Kidney epithelial cell (primary cell): Measurements from ENCODE around the gene ARHGAP40. TPM values are rescaled to one million over a fixed set of nuclear protein-coding genes. Genes with fewer than 3 reads are reported as not detected.

ENCODE experiments used
- DNase-seq: peaks from one replicate; pipeline ENCODE4 v3.0.0-alpha.2; 2010; ENCODE audit warnings: low read depth
- H3K27me3 ChIP-seq: 2 replicates; pipeline ENCODE4 v1.6.0; 2011; ENCODE audit warnings: low read length; ENCODE audit not compliant: control insufficient read depth, insufficient read depth
- H3K36me3 ChIP-seq: 2 replicates; pipeline ENCODE4 v1.5.1; 2011; ENCODE audit warnings: low read length; ENCODE audit not compliant: control insufficient read depth, insufficient read depth
- H3K4me3 ChIP-seq: 2 replicates; pipeline ENCODE4 v1.5.1; 2011; ENCODE audit warnings: low read depth, mild to moderate bottlenecking, control low read depth, low read length
- total RNA-seq: library from RNA; depleted of rRNA; stranded (reverse); fragments of >200 nt; gene quantifications from 2 replicates; pipeline ENCODE4 v1.2.3, GENCODE V29; 2015
- TF ChIP-seq, protein P1 (sequence below): IDR thresholded peaks from 2 replicates; pipeline ENCODE4 v1.5.1; 2011; ENCODE audit warnings: mild to moderate bottlenecking, moderate library complexity, low read length, control low read depth, inconsistent platforms; ENCODE audit not compliant: insufficient read depth, poor library complexity, severe bottlenecking

ARHGAP40 gene
- total RNA-seq, 1 donor from 2014 or later, result 2.8 TPM

DNA sequence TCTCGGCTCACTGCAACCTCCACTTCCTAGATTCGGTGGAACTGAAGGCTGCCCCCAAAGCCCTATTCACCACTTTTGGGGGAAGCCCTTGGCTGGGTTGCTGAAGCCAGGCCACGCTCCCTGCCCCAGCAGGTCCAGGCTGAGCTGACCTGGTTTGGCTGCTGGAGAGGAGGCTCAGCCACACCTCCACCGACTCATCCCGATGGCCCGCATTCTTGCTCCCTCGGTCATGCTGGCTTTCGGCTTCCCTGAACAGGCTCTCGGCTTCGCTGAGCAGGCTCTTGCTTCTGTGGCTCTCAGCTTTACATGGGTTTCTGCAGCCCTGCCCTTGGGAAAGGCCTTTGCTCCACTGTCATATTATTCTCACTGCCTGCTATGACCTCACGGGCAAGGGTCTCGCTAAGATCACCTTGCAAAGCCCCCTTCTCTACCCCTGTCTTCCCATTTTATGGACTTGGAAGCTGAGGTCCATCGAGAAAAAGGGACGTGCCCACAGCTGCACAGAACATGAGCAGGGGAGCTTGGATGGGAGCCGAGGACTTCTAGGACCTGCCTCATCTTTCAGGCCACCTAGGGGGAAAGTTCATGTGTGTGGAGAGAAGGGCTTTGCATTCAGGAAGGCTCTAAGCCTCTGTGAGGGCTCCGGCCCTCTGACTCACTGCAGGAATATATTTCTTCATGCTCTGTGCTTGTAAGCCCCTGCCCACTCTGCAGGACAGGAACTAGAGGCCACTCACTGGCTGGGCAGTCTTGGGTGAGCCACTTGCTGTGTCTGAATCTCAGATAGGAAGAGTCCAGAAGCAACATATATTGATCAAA is 15.6 kb downstream of the ARHGAP40 start:
- peak; percentile 75 for DNase-seq
- TF ChIP-seq, protein P1, sequence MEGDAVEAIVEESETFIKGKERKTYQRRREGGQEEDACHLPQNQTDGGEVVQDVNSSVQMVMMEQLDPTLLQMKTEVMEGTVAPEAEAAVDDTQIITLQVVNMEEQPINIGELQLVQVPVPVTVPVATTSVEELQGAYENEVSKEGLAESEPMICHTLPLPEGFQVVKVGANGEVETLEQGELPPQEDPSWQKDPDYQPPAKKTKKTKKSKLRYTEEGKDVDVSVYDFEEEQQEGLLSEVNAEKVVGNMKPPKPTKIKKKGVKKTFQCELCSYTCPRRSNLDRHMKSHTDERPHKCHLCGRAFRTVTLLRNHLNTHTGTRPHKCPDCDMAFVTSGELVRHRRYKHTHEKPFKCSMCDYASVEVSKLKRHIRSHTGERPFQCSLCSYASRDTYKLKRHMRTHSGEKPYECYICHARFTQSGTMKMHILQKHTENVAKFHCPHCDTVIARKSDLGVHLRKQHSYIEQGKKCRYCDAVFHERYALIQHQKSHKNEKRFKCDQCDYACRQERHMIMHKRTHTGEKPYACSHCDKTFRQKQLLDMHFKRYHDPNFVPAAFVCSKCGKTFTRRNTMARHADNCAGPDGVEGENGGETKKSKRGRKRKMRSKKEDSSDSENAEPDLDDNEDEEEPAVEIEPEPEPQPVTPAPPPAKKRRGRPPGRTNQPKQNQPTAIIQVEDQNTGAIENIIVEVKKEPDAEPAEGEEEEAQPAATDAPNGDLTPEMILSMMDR, result no peak
- H3K4me3 ChIP-seq, result no peak overlapping the region
- H3K27me3 ChIP-seq, result no peaks in the 10 kb centered on the region
- H3K36me3 ChIP-seq, result no peaks in the 10 kb centered on the region

DNA sequence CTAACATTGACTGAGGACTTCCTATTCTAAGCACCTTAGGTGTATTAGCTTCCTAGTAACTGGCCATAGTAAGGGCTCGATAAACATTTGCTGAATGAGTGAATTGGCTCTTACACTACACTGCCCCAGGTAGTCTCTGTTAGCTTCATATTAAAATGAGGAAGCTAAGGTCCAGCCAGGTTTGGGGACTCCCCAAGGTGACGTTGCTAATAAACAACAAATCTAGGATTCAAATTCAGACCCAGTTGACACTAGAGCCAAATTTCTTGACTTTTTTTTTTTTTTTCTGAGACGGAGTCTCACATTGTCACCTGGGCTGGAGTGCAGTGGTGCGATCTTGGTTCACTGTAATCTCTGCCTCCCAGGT is 16.2 kb downstream of the ARHGAP40 start:
- Histone ChIP-seq H3K27me3 (no peaks in the 10 kb centered on the region), H3K4me3 (no peak overlapping the region), H3K36me3 (no peaks in the 10 kb centered on the region)
- no peak for DNase-seq
- TF ChIP-seq, protein P1, result no peak

DNA sequence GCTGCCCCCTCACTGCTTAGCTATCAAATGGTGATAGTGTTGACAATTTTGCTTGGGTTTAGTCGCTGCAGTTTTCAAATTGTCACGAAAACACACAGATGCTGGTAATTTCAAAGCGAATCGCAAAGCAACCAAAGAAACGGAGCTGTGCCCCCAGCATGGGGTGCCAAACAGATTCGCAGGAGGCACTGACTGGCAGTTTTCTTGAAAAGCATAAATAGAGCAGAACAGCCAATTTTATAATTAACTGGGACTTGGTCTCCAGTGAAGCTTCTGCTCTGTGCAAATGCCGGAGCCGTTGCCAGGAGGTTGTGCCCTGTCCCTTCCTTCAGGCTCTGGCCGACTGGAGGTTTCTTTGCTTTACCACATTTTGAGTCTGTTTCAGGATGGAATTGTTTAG is 18.8 kb downstream of the ARHGAP40 start:
- H3K36me3 ChIP-seq, result no peaks in the 10 kb centered on the region
- DNase-seq, result no peak
- TF ChIP-seq, protein P1, result no peak
- H3K4me3 ChIP-seq, result no peak overlapping the region
- no peaks in the 10 kb centered on the region for H3K27me3 ChIP-seq

DNA sequence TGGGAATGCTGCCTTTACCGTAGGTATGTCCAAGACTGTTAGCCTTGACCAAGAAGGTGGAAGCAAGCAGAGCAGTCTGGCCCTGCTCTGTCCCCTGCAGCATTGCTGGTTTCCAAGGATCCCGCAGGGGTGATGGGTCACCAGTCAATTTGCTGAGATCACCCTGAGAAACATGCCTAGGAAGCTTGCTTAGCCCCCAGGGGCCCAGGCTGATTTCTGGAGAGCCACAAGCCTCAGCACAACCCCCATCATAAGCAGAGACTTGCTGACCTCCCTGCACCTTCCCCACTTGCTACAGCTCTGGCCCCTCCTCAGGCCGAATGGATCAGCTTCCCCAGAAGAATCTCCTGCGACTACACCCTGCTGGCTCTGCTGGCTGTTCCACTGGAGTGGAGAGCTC is 21.5 kb downstream of the ARHGAP40 start:
- Histone ChIP-seq H3K27me3 (no peaks in the 10 kb centered on the region), H3K4me3 (no peak overlapping the region), H3K36me3 (no peaks in the 10 kb centered on the region)
- no peak for DNase-seq
- TF ChIP-seq, protein P1, result no peak

DNA sequence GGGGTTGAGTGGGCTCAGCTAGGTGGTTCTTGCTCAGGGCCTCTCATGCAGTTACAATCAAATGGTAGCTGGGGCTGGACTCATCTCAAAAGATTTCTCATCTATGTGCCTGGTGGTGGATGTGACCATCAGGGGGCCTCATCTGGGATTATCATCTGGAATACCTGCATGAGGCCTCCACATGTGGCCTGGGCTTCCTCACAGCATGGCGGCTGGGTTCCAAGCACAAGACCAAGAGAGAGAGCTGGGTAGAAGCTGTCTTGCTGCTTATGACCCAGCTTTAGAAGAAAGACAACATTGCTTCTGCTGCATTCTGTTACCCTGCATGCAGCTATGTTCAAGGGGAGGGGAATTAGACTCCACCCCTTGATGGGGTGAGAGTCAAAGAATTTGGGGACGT is 22.5 kb downstream of the ARHGAP40 start:
- Histone ChIP-seq H3K27me3 (no peaks in the 10 kb centered on the region), H3K4me3 (no peak overlapping the region), H3K36me3 (no peaks in the 10 kb centered on the region)
- DNase-seq, result no peak
- TF ChIP-seq, protein P1, result no peak

DNA sequence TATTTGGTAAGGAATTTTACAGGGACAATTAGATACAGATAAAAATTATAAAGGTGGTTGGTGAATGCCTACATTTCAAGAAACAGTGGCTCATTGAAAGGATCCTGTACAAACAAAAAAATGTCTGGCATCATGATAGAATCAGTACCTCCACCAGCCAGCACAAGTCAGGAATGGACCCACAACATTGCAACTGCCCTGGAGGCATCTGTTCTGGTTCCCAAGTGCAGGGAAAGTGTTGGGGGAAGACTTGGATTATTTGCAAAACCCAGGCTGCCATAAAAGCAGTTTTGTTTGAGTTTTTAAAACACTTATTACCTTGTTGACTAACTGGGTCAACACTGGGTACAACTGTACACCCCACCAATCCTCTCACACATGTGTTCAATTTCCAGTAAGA is 24.3 kb downstream of the ARHGAP40 start:
- H3K4me3 ChIP-seq, result no peak overlapping the region
- DNase-seq, result no peak
- H3K36me3 ChIP-seq, result no peaks in the 10 kb centered on the region
- TF ChIP-seq, protein P1, result no peak
- H3K27me3 ChIP-seq, result no peaks in the 10 kb centered on the region
